Right cardiac atrium (tissue), 5 donors: ENCODE data around the gene OTOGL. TPM values are rescaled to one million over a fixed set of nuclear protein-coding genes. Genes with fewer than 3 reads are reported as not detected.
"Not testable (repeated sequence)": the region's sequence is repeated elsewhere in the genome, so short reads cannot be mapped to it uniquely, and the experiment has no call there.

Experiments
- ATAC-seq, 2 donors: fragments of 200-7000 bp; cut with Tn5 transposase; one replicate each; pipeline versions ENCODE4 v1.8.0 to v1.9.1; 2020; ENCODE audit warnings: moderate library complexity in 2 of 2, mild to moderate bottlenecking in 1 of 2
- DNase-seq, 3 donors: peaks; one replicate each; pipeline ENCODE4 v3.0.0-alpha.2; 2020
- H3K27ac ChIP-seq: one replicate; pipeline ENCODE4 v1.5.1; 2013; ENCODE audit warnings: mild to moderate bottlenecking, low read length, control low read depth, moderate library complexity
- H3K27me3 ChIP-seq: one replicate; pipeline ENCODE4 v1.6.1; 2013; ENCODE audit not compliant: control insufficient read depth, insufficient read depth
- H3K4me1 ChIP-seq: one replicate; pipeline ENCODE4 v1.6.1; 2013; ENCODE audit warnings: low read length; ENCODE audit not compliant: control insufficient read depth, insufficient read depth
- H3K4me3 ChIP-seq: one replicate; pipeline ENCODE4 v1.5.1; 2013; ENCODE audit warnings: low read length, control low read depth
- H3K9me3 ChIP-seq: one replicate; pipeline ENCODE4 v1.6.1; 2013; ENCODE audit warnings: low read length; ENCODE audit not compliant: control insufficient read depth
- WGBS: extraction: QIAGEN DNeasy Blood & Tissue Kit; methylation state at CpG from one replicate; pipeline ENCODE4 v1.1.7; 2013; 5-methylcytosine and 5-hydroxymethylcytosine counted together
- intact Hi-C, 4 donors: fragments of 100-400 bp; cut with DNase I; formaldehyde crosslinking; loops; one replicate each; pipeline versions ENCODE4 v1.11.0 to v1.14.0; 2022 to 2023
- polyA plus RNA-seq: library from polyadenylated mRNA; stranded (reverse); fragments of 200-250 nt; gene quantifications from one replicate; pipeline ENCODE4 v1.2.3, GENCODE V29; 2013
- total RNA-seq, 4 donors: library from RNA; stranded (reverse); fragmentation: NEBNext Ultra II Directional; extraction: Animal tissue kit (Norgen Biotek cat#: 25700); gene quantifications; one replicate each; pipeline ENCODE4 v1.2.1, GENCODE V29; 2021
- donor health status: healthy with polysubstance abuse.
- donor health status: DM: no; HTN: yes; CAD: no.
- donor health status: DM: no; HTN: no; CAD: no.
- donor health status: DM: no; HTN: yes; CAD: no; lungs with severe emphysema.
- donor health status: DM: yes; HTN: yes; CAD: no.

Gene OTOGL
- total and polyA plus RNA-seq, 5 donors, result 8.1 to 25.9 (median 17.8) TPM

DNA sequence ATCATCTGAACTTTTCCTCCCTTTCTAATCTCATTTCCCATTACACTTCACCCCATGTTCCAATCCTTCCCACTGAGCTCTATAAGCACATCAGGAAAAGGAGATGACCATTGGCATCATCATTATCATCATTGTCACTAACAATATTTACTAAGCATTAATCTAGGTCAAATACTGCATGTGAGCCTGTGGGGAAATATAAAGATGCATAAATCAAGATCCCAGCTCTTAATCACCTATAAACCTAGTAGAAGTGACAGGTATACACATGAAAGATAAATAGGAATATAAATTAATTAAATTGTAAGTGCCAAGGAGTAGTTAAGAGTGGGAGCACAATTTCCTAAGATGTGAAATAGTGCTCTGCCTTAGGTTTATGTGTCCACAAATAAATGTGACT is 100.6 kb downstream of the OTOGL start:
- no peaks in the 10 kb centered on the region for H3K27me3 ChIP-seq
- ATAC-seq, result no peak
- H3K4me3 ChIP-seq, result no peak overlapping the region
- H3K4me1 ChIP-seq, result no peaks in the 10 kb centered on the region
- intact Hi-C loops, result loop anchor here (5.0 kb wide), 2 partner anchors 67 to 72 kb away; no protein-coding TSS in a partner anchor
- no peaks in the 10 kb centered on the region for H3K9me3 ChIP-seq
- no peak overlapping the region for H3K27ac ChIP-seq
- no peak for DNase-seq

DNA sequence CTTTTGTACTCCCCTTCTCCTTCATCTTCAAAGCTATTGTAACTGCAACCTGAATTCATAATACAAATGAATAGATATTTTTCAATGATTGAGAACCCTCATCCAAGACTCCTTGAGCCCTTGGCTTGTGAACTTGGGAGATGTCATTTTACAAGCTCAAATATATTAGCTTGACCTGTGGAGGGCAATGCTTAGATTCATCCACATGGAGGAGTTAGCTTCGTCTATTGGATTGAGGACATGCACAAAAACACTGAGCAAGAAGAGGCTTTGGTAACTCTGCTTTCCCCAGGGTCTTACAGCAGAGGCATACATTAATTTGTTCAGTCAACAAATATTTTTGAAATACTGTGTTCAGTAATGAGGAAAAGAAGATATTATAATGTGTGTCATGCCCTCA is 101.1 kb downstream of the OTOGL start:
- Histone ChIP-seq H3K4me3 (no peak overlapping the region), H3K27me3 (no peaks in the 10 kb centered on the region), H3K9me3 (no peaks in the 10 kb centered on the region), H3K4me1 (no peaks in the 10 kb centered on the region), H3K27ac (no peak overlapping the region)
- ATAC-seq (no peak), DNase-seq (no peak)
- WGBS, result 81% methylated on average over 1 of the region's 1 CpG
- intact Hi-C loops, result loop anchor here in 1 of 4 donors (5.0 kb wide), 1 partner anchor 67 kb away; no protein-coding TSS in a partner anchor

DNA sequence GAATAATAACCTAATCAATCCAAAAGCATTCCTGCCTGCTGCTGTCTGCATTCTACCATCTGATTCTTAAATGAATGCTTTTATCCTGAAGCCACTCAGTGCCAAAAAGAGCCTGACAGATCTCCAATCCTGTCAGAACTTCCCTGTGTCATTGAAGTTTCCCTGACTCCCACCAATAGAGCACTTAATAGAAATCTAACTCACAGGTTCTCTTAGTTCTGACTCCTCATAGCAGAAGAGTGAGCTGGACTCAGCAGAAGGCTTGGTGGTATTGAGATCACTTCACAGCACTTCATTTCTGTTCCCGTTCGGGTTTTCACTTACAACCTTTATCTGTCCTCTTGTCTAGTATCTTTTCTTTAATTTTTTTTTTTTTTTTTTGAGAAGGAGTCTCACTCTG is 102.6 kb downstream of the OTOGL start:
- Histone ChIP-seq H3K9me3 (no peaks in the 10 kb centered on the region), H3K4me3 (no peak overlapping the region), H3K27ac (no peak overlapping the region), H3K27me3 (no peaks in the 10 kb centered on the region), H3K4me1 (no peaks in the 10 kb centered on the region)
- WGBS, result 59% methylated on average over 2 of the region's 2 CpGs
- ATAC-seq, result peak; percentile 91 to 94
- DNase-seq, result no peak
- intact Hi-C loops, result loop anchor here in 1 of 4 donors (5.0 kb wide), 1 partner anchor 65 kb away; no protein-coding TSS in a partner anchor

DNA sequence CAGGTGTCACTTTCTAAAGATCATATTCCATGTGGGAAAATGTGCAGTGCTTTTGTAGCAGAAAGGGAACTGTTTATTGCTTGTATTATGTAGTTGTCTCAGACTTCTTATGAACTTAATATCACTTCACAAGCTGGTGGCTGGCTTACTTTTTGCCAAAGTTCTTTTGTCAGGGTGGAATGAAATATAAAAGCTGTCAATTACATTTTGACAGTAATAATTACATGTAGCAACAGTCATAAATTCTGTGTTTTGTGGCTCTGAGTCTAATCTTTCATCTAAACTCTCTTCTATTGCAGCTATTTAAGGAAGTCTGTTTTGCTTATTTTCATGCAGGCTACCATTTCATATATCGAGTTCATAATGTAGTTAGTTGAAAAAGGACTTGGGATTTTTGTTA is 106.6 kb downstream of the OTOGL start:
- WGBS, result 36% methylated on average over 1 of the region's 1 CpG
- Histone ChIP-seq H3K27ac (no peak overlapping the region), H3K4me1 (no peaks in the 10 kb centered on the region), H3K4me3 (no peak overlapping the region), H3K9me3 (no peaks in the 10 kb centered on the region), H3K27me3 (no peaks in the 10 kb centered on the region)
- intact Hi-C loops, result no loop called here
- DNase-seq (no peak), ATAC-seq (no peak)

DNA sequence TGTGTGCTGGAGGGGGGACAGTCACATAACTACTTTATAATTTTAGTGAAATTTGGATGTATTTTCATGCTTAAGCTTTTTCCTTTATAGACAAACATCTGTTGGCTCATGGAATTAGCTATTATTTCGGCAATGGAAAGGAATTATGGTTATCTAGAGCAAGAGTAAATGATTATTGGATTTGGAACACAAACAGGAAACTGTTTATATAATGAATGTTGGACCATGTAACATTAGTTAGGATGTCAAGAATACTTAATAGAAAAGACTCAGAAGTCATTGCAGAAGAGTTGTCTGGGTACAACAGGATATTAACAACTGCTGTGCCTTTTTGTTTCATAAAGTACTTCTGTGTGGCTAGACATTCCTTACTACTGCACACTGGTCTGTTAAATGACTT is 108.7 kb downstream of the OTOGL start:
- Histone ChIP-seq H3K27me3 (no peaks in the 10 kb centered on the region), H3K27ac (no peak overlapping the region), H3K4me3 (no peak overlapping the region), H3K9me3 (no peaks in the 10 kb centered on the region), H3K4me1 (no peaks in the 10 kb centered on the region)
- 54% methylated on average over 1 of the region's 1 CpG for WGBS
- no peak for ATAC-seq
- no peak for DNase-seq
- intact Hi-C loops, result no loop called here

DNA sequence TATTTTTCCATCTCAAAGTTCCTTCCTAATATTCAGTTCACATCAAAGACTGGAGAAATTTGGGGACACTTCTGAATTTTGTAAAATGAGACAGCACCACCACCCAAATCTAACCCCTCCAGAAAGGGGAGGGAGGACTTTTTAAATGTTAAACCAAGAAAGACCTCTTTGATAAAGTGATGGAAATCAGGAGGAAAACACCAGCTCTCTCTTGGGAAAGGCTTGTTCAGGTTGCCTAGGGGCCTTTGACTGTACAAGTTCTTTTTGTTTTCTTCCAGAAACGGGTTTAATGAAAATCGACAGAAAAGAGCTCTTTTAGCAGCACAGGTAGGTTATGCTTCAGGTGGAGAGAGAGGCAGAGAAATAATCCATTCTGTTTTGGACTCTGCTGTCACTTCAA is 112.3 kb downstream of the OTOGL start:
- intact Hi-C loops, result no loop called here
- Histone ChIP-seq H3K4me3 (no peak overlapping the region), H3K27ac (no peak overlapping the region), H3K4me1 (no peaks in the 10 kb centered on the region), H3K27me3 (no peaks in the 10 kb centered on the region), H3K9me3 (no peaks in the 10 kb centered on the region)
- WGBS, result 83% methylated on average over 2 of the region's 2 CpGs
- ATAC-seq, result no peak
- no peak for DNase-seq

DNA sequence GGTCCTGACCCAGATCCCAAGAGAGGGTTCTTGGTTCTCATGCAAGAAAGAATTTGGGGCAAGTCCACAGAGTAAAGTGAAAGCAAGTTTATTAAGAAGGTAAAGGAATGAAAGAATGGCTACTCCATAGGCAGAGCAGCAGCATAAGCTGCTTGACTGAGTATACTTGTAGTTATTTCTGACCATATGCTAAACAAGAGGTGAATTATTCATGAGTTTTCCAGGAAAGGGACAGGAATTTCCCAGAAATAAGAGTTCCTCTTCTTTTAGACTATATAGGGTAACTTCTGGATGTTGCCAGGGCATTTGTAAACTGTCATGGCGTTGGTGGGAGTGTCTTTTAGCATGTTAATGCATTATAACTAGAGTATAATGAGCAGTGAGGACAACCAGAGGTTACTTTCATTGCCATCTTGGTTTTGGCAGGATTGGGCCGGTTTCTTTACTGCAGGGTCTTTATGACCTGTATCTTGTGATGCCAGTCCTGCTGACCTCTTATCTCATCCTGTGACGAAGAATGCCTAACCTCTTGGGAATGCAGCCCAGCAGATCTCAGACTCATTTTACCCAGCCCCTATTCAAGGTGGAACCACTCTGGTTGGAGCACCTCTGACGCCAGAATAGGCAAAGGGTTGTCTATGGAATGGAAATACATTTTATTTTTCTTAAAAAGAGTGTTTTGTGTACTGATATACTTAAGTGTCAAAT is 113.8 kb downstream of the OTOGL start:
- intact Hi-C loops, result no loop called here
- H3K27ac ChIP-seq, result no peak overlapping the region
- 77% methylated on average over 4 of the region's 4 CpGs for WGBS
- H3K4me3 ChIP-seq, result no peak overlapping the region
- no peaks in the 10 kb centered on the region for H3K4me1 ChIP-seq
- DNase-seq (no peak), ATAC-seq (no peak)
- H3K27me3 ChIP-seq, result no peaks in the 10 kb centered on the region
- H3K9me3 ChIP-seq, result no peaks in the 10 kb centered on the region

DNA sequence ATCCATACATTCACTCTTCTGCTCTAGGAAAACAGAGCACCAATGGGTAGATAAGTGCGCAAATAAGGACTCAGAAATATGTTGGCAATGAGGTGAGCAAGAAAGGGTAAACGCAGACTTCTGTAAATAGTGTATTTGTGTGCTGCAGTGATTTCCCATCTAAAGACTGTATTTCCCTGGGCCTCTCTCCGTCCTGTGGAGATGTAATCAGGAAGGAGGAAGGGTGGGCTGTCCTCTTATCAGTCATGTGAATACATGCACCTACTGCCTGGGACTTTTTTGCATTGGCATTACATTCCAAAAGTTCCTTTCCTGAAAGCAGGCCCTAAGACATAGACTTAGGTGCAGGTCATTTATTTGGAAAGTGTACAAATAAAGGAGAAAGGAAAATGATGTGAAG is 114.5 kb downstream of the OTOGL start:
- intact Hi-C loops, result no loop called here
- DNase-seq, result no peak
- Histone ChIP-seq H3K4me1 (no peaks in the 10 kb centered on the region), H3K9me3 (no peaks in the 10 kb centered on the region), H3K27me3 (no peaks in the 10 kb centered on the region), H3K4me3 (no peak overlapping the region), H3K27ac (no peak overlapping the region)
- WGBS, result 63% methylated on average over 3 of the region's 3 CpGs
- no peak for ATAC-seq

DNA sequence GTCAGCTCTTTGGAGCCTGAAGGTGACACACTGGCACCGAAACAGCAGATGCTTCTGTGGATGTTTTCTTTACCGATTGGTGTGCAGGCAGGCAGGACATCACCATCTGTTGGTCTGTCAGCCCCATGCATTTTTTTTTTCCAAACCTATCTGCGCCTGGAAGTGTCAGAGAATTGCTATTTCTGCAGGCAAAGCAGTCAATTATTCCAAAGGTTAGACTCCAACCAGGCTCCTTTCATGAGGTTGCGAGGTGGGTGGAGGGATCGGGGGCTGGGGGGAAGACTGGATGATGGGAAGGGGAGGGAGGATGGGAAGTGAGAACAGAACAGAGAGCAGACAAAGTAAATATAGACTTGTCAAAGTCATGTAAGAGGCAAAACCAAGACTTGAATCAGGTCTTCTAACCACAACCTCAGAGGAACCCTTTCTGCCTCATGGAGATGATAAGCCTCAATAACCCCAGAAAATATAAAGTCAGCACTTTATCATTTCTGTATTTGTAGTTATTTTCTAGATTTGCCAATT is 117.7 kb downstream of the OTOGL start:
- Histone ChIP-seq H3K27ac (peak overlapping the region; percentile 93), H3K4me3 (peak overlapping the region; percentile 46), H3K27me3 (no peaks in the 10 kb centered on the region), H3K4me1 (no peaks in the 10 kb centered on the region), H3K9me3 (no peaks in the 10 kb centered on the region)
- DNase-seq, result peak in 2 of 3 donors; percentile 49 to 69
- intact Hi-C loops, result no loop called here
- ATAC-seq, result peak; percentile 83 to 88
- 55% methylated on average over 5 of the region's 5 CpGs for WGBS

DNA sequence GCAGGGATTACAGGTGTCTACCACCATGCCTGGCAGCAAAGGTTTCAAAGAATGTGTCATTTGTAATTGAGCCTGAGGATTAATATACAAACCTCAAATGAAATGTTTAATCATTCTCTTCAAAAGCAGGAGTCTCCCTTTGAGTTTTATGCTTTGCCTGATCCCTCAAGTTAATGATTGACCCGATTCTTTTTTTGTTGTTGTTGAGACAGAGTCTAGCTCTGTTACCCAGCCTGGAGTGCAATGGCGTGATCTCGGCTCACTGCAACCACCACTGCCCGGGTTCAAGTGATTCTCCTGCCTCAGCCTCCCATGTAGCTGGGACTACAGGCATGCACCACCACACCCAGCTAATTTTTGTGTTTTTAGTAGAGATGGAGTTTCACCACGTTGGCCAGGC is 119.6 kb downstream of the OTOGL start:
- intact Hi-C loops, H3K4me3 ChIP-seq, DNase-seq, ATAC-seq, H3K27me3 ChIP-seq, H3K27ac ChIP-seq, H3K4me1 ChIP-seq, H3K9me3 ChIP-seq: not testable (repeated sequence)
- 77% methylated on average over 5 of the region's 5 CpGs for WGBS

DNA sequence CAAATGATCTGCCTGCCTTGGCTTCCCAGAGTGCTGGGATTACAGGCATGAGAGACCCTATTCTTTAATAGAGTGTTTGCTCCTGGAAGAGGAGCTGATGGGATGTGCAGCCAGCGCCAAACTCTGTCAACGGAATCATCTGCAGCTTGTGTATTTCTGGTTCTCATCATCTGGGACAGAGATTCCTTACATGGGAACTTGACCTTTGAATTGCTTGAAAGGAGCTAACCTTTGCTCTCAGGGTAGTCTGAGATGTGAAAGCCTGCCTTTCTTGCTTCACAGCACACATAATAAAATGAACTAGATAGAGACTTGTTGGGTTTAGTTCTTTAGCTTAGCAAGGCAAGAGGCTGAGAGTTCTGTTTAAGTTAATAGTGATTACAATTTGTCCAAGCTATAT is 120.0 kb downstream of the OTOGL start:
- H3K4me1 ChIP-seq, result no peaks in the 10 kb centered on the region
- no peak overlapping the region for H3K27ac ChIP-seq
- H3K4me3 ChIP-seq, result no peak overlapping the region
- intact Hi-C loops, result no loop called here
- peak; percentile 27 to 48 for ATAC-seq
- peak in 2 of 3 donors; percentile 31 to 53 for DNase-seq
- WGBS, result 47% methylated on average over 2 of the region's 2 CpGs
- no peaks in the 10 kb centered on the region for H3K9me3 ChIP-seq
- H3K27me3 ChIP-seq, result no peaks in the 10 kb centered on the region
